Hippocampal formation (tissue), 2 donors: ENCODE results near the gene KPNA1.
A peak's percentile ranks its signal among the peaks of the same experiment; 100 is the strongest.

ENCODE experiments used
- DNase-seq, 2 donors: peaks; one replicate each; lab custom pipeline; 2025; lab: John Stamatoyannopoulos, UW

Gene KPNA1

GRCh38 chr3:122382888-122383666 is 131.7 kb downstream of the KPNA1 start, which contains the start of gene MIX23:
Gene MIX23, minus strand, starts transcription at chr3:122383231. Its CDS starts 7 bp downstream, at chr3:122383224.
- peak; percentile 81 to 84 for DNase-seq

GRCh38 chr3:122377975-122378374 is 136.8 kb downstream of the KPNA1 start:
- no peak for DNase-seq

GRCh38 chr3:122374034-122374433 is 140.7 kb downstream of the KPNA1 start:
- DNase-seq = no peak
